Stimulated activated CD8-positive, alpha-beta memory T cell treated with anti-CD3 and anti-CD28 coated beads, Interleukin-4, amount 100 ng/mL, for 48 hours (primary cell): Measurements from ENCODE around the gene SCRG1.
A peak's percentile ranks its signal among the peaks of the same experiment; 100 is the strongest.

Experiments
- DNase-seq: peaks from one replicate; pipeline ENCODE4 v3.0.0-alpha.2; 2020

The SCRG1 gene

DNA sequence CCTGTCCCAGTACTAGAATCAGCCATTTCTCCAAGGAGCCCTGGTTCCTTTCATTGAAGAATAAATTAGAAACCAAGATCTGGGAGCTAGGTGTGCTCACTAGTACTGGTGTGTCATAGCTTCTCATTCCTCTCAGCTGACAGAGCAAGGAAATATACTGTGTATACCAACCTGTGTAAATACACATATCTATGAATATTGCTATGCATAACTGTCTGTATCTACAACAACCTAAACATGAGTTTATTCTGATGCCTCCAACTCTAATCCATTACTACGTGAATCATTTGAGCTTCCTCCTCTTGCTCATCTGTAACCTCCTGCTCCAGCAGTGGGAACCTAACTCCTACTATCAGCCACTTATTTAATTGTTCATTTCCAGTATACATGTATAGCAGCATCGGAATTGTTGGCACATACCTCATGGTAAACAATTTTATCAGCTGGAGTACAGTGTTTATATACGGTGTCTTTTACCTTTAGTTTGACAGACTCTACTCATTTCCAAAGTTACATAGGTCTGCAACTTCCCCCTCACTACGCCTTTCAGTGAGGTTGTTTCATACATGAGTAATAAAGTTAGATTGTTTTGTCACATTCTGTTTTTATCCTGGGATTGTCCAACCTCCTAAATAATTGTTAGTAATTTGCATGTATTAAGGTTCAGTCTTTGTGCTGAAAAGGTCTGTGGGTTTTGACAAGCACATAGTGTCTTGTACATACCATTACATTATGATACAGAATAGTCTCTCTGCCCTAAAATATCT, 7.1 kb upstream of the SCRG1 start:
- DNase-seq = no peak

DNA sequence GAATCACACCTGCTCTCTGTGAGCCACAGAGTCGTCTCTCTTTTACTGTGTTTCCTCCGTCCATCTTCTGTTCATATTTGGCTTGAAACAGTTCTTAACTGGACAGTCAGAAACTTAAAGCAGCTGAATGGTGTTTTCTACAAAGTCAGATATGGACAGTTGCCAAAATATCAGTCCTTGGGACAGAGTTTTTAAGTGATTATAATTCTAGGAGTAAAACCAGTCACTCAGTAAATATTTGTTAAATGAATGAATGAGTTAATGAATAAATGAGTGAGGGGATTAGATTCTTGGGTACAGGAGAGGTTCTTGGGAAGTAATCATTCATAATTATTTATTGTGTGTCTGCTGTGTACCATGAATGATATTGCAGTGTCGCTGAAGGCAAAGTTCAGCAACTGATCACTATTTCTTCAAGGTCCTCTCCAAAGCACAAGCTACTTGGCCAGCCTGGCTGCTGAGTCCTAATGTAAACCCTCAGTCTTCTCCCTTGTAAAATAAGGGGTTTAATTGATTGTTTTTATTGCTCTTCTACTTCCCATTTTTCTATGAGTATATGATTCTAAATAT, 5.5 kb upstream of the SCRG1 start:
- DNase-seq = no peak

DNA sequence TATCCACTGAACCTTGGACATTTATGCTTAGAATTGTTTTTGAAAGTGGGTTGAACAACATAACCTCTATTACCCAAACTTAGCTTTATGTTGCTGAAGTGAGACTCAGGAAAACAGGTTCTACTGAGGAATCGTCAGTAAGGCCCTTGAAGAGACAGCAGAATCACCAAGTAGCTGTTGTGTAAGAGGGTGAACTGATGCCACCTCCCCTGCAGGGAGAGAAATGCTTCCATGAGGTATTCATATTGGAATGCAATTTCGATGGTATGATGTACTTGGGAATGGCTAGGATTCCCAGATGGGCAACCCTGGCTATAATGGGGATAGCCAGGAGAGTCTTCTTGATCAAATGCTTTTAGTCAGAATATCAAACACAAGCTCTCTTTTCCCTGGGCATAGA, 4.1 kb upstream of the SCRG1 start:
- no peak for DNase-seq

DNA sequence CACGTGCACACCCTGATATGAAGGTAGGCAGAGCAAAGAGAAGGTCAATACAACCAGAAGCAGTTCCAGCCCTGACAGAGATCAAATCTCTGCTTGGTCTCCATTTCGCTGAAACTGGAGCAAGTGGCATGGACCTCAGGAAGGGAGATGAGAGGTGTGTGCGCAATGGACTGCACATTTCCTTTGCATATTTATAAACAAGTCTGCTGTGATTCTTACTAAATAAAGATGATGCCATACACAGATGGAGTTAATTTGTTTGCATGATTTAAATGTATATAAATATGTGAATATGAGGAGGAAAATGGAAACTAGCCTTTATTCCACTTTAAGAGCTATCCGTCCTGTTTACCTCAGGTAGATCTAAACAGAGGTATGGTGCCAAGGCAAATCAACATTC, 2.1 kb upstream of the SCRG1 start:
- no peak for DNase-seq

DNA sequence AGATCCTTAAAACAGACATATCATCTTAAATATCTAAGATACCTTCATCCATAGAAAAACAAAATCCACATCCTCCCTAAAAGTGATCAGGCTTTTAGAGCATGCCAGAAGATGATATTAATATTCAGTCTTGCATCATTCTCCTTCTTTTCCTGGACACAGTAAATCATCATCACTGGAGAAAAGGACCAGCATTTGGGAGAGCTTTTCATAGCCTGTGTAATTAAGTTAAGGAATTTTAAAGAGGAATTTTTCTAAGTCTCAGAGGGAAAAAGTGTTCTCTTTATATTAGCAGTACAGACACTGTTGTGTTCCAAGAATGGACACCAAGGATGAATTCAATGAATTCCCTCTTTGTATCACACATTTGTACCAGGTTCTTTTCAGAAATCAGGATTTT, 696 bp downstream of the SCRG1 start:
- DNase-seq = no peak

DNA sequence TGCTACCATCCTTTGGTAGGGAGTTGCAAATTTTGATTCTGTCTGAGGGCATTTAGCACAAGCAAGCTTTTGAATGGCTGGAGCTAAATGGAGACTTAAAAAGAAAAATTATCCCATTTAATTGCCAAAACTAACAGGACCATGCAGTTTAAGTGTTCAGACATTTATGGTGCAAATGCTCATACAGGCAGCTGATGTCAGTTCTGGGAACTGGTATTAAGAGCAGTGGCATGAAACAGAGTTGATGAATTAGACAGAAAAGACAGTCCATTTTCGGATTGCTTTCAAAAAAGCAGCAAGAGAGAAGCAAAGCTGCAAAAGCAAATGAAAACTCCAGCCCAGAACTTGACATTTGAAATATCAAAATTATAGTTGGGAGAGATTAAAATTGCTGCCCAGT, 1.3 kb downstream of the SCRG1 start:
- DNase-seq = no peak

DNA sequence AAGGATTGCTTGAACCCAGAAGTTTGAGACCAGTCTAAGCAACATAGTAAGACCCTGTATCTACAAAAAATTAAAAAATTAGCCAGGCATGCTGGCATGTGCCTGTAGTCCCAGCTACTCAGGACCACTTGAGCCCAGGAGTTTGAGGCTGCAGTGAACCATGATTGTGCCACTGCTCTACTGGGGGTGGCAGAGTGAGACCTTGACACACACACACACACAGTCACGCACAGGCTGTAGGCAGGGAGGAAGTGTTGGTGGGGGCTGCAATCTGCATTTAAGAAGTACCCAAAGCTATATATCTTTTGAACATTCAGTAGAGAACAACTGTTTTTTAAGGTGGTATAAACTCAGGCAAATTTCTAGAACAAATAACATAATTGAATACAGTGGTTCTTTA, 7.2 kb downstream of the SCRG1 start:
- no peak for DNase-seq

DNA sequence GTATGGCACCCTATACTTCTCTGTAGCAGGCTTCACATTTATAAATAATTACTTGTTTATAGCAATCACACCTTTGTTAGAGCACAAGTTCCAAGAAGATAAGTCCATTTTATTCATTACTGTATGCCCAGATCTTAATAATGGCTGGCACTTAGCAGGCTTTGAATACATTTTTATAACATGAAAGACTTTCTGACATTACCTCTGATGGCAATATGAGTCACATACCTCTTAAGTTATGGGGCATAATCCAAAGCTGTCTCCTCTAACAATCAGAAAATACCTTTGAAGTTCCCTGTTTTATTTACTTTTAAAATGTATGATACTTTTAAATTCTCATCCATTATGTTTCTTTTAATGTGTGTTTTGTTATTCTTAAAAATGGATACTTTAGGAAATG, 12.2 kb downstream of the SCRG1 start:
- DNase-seq = no peak

DNA sequence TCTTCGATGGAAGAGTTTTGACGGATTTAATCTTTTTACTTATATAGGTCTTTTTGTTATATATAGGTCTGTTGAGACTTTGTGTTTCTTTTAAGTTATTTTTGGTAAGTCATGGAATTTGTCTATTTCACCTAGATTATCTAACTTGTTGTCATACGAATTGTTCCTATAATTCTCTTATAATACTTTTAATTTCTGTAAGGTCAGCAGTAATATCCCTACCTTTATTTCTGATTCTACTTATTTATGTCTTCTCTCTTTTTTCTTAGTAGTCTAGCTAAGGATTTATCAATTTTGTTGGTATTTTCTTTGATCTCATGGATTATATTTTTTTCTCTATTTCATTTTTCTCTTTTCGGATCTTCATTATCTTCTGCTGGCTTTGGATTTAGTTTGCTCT, 16.6 kb downstream of the SCRG1 start:
- no peak for DNase-seq

DNA sequence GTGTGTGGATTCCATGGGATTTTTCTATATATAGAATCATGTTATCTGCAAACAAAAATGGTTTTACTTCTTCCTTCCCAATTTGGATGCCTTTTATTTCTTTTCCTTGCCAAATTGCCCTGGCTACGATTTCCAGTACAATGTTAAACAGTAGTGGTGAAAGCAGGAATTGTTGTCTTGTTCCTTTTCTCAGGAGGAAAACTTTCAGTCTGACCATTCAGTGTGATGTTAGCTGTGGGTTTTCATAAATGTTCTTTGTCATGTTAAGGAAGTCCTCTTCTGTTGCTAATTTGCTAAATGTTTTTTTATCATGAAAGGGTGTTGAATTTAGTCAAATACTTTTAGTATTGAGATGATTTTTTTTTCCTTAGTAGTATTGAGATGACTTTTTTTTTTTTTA, 17.3 kb downstream of the SCRG1 start:
- DNase-seq = no peak

DNA sequence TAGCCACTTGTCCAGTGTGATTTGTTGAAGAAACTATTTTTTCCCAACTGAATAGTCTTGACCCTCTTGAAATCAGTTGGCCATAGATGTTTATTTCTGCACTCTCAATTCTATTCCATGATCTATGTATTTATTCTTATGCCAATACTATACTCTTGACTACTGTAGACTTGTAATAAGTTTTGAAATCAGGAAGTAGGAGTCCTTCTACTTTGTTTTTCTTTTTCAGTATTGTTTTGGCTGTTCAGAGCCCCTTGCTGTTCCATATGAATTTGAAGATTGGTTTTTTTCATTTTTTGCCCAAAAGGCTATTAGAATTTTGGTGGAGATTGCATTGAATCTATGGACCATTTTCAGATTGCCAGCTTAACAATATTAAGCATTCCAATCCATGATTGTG, 17.9 kb downstream of the SCRG1 start:
- no peak for DNase-seq

DNA sequence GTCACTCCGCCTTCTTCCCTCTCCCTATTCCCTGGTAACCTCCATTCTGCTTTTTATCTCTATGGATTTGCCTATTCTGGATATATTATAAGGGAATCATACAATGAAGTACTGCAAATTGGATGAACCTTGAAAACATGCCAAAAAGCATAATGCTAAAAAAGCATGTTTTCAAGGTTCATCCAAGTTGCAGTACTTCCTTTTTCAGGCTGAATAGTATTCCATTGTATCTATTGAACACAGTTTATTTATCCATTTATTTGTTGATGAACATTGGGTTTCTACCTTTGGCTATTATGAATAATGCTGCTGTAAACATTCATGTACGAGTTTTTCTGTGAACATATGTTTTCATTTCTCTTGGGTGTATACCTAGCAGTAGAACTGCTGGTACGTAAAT, 19.0 kb downstream of the SCRG1 start:
- DNase-seq = no peak

DNA sequence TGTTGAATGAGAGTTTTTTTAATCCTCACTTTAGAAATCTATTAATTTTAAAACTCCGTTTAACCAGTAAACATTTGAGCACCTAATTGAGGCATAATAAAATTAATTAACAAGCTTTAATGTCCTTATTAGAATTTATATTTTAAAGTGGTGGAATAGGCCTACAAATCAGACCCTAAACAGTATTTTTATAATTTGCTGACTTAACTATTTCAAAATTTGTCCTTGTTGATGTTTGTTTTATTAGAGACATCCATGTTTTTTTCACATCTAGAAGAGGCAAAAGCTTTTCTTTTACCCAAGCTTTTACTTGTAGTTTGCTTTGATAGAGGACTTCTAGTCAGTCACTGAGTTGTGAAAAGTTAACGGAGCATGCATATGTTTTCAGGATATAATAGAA, 24.3 kb downstream of the SCRG1 start:
- no peak for DNase-seq

DNA sequence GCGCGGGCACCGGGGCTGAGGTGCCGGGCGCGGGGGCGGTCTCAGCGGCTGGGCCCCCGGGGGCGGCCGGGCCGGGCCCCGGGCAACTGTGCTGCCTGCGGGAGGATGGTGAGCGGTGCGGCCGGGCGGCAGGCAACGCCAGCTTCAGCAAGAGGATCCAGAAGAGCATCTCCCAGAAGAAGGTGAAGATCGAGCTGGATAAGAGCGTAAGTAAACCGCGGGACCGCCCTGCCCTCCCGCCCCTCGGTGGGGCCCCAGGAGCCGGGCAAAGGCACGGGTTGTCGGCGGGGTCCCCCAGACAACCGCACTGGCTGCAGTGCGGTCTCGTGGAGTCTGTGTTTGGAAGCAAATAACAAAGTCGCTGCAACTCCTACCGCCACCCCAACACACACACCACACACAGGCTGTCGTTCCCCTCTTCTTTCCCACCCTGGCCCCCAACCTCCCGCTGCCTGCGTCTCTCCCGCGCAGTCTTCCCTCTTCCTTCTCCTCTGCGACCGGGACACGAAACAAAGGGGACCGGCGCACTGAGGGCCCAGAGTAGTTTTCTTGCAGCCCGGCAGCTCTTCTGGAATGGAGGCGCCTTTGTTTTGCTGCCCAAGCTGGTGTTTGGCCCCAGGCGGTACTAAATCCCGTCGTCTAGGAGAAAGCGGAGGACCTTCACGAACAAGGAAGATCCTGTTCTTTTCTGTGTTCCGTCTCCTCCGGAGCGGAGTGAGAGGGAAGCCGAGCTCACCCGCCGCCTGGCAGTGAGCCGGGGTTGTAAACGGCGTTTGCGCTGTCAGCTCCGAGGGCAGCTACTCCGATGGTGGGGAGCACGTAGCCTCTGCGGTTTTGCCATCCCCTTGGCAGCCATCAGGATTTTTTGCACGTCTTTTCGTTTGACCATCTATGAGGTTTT, 27.4 kb downstream of the SCRG1 start:
- peak; percentile 55 for DNase-seq

DNA sequence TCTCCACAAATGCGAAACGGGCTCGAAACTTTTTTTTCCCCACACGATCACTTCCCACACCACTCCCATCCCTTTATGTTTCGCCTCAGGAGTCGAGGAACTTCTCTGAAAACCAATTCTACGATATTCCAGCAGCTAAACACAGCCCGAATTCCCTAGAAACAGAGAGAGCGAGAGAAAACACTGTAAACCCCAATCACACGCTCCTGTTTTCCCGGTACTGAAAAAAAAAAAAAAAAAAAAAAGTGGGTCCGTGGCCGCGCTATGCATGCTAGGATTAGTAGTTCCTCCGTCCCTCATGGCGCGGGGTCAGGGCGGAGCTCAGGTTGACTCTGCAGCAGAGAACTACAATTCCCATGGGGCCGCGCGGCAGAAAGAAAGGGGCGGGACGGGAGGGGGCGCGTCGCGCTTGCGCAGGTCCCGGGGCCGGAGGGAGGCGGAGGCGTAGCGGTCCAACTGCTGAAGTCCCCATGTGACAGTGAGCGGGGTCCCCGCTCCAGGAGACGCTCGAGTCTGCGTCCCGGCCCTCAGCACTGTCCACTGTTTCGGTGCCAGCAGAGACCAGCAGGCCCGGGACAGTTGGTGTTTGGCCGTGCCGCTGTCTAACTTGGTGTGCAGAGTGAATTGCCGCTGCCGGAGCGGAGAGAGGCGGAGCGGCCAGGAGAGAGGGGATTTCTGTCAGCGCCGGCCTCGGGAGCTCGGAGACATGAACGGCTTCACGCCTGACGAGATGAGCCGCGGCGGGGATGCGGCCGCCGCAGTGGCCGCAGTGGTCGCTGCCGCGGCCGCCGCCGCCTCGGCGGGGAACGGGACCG, 28.2 kb downstream of the SCRG1 start, which contains the start of gene SAP30:
Gene SAP30, plus strand, starts transcription at position 478 of the 815 bp plus-strand sequence. Its CDS starts 229 bp downstream, at position 707.
- peak; percentile 96 for DNase-seq

DNA sequence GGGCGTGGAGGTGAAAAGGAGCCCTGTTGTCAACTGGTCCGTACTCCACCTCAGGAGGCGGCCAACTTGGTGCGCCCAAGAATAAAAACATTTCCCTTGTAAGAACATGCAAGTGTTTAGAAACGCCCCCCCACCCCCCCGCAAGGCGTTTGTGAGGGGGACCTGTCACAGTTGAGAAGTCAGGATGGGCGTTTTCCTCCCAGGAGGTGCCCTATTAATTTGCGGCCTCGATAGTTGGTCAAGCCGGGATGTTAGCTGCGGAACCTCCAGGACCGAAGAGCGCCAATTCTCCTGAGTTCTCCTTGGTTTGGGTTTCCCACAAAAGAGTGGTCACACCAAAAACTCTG, 28.8 kb downstream of the SCRG1 start:
- peak; percentile 73 for DNase-seq

DNA sequence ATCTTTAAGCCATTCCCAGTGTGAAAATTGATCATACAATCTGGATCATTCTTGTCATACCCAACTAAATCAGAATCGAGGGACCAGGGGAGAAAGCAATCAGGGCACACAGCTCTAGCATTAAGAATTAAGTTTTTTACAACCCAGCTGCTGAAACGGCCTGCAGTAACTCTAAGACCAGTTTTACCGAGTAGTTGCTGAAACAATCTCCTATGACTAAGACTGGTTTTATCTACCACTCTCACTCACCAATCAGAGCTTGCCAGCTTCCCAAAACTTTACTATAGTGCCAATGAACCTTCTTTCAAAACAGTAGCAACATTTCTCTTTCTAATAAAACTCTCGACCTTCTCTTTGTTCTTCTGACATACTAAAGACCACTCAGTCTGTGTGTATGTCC, 31.0 kb downstream of the SCRG1 start:
- no peak for DNase-seq

DNA sequence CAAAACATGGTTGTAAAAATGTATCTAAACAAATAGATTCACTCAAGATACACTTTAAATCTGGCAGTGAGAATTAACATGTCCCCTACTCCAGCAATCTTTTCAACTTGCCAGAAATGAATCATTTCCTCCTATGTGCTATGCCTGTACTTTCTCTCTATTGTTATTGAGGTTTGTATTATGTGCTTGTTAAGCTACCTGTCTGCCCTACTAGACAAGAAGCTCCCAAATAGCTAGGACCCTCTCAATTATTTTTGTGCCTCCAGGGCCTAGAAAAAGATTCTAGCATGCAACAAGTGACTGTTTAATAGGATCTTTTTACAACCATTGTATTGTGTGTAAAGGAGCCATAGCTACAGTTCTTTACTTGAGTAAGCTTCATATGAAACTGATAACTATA, 31.6 kb downstream of the SCRG1 start:
- no peak for DNase-seq

DNA sequence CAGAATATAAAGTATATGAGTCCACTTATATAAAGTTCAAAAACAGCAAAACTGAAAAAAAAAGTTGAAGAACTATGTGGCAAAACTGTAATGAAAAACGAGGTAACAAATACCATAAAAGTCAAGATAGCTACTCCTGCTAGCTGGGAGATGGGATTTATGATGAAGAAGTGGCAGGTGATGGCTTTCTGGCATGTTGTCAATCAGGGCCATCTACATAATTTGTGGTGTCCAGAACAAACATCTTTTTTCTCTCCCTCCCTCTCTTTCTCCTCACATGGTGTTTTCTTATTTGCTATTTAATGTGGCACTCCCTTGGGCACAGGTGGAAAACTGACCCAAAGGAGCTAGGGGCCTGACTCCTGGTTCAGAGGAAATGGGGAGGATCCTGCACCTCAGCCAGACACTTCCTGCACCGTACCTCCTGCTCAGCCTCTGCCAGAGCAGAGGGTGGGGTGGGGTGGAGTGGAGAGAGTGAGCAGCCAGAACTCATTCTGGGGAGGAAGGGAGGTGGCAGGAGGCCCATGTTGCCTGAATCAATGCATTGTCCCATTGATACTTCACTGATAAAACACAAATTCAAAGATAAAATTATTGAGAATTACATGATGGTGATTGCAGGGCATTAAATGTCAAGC, 33.4 kb downstream of the SCRG1 start:
- DNase-seq = no peak

DNA sequence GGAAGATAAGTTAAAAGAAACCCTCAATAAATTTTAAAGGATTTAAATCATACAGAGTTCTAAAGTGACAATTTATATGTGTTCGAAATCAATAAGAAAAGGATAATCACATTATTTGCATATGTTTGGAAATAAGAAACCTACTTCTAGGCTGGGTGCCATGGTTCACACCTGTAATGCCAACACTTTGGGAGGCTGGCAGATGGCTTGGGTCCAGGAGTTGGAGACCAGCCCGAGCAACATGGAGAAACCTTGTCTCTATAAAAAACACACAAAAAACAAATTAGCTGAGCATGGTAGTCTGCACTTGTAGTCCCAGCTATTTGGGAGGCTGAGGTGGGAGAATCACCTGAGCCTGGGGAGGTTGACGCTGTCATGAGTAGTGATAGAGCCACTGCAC, 36.2 kb downstream of the SCRG1 start:
- DNase-seq = no peak

DNA sequence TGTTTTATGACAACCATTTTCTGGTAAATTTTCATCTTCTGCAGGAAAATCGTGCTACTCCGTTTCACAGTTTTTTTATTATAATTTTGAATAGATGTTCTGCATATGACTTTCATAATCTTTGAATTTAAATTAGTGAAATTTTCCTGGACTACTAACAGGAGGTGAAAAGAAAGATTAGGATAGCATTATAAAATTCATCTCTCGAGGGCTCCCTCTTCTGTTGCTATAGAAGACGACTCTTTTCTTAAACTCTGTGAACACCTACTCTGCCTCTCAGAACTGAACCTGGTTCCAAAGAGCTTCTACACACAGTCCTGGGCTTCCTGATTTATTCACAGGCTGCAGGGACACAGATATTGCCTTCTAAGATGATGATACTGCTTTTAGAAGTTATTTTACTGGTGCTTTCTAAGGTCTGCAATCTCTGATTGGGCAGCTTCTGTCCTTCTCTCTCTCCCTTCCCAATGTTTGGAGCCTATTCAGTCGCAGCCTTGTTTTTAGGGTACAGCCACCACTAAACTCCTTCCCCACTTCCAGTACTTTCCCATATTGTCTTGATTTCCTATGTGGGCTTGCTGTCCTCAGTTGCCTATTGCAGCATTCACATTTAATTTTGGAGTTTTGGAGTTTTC, 38.2 kb downstream of the SCRG1 start:
- no peak for DNase-seq

DNA sequence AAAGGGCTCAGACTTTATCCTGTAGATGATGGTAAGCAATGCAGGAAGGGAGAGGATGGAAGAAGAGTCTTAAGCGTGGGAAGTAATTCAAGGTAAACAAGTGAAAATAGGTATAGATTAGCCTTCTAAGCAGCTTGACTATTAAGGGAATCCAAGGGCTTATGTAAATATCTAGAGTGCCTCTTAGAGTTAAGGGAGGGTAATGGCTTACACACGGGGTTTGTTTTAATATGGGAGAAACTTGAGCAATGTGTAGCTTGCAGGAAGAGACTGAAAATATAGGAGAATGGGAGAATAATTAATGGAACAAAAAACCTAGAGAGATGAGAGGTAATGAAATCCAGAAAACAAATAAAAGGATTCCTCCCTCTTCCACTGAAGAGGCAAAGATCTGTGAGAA, 41.0 kb downstream of the SCRG1 start:
- DNase-seq = no peak
